CD4-positive, alpha-beta T cell treated with Interleukin-21 for 1 hour (primary cell): ENCODE measurements around the gene ADAM19.
"Not testable (repeated sequence)": the region's sequence is repeated elsewhere in the genome, so short reads cannot be mapped to it uniquely, and the experiment has no call there.

ENCODE experiments used
- DNase-seq: peaks from one replicate; pipeline ENCODE4 v3.0.0-alpha.2; 2020

The ADAM19 gene

DNA sequence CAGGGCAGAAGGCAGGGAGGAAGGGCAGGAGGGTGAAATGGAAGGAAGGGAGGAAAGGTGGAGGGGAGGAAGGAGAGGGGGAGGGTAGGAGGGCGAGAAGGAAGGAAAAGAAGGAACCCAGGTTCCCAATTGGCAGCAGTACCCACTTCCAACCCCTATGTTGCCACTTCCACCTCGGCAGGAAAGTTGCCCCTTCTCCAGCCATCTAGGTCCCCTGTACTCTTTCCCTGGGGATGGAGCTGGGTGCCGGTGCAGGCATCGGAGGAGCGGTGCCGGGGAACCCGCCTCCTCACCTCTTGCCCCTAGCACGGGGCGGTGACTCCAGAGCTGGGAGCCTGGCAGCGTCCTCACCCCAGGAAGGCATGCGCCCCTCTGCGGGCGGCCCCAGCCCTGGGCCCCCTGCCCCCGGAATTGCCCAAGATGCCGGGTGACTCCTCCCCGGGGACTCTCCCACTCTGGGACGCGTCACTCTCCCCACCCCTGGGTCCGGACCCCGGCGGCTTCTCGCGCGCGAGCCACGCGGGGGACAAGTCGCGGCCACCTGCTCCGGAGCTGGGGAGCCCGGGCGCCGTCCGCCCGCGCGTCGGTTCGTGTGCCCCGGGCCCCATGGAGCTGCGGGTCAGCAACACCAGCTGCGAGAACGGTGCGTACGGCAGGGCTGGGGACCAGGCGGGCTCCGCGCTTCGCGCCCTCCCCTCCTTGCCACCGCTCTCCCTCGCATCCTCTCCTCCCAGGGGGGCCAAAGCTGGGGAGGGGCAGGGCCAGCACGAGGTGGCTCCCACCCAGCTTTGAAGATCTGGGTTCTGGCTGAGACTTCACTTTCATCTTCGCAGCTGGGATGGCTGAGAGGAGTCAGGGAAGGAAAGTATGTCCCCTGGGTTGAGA, 115.6 kb downstream of the ADAM19 start, which contains the start of gene NIPAL4:
Gene NIPAL4, plus strand, starts transcription at position 499 of the 885 bp plus-strand sequence. Its CDS starts 108 bp downstream, at position 607.
- peak; percentile 35 for DNase-seq

- DNase-seq: no peak
Measured at GRCh38 chr5:157458835-157459234, 116.7 kb downstream of the ADAM19 start.

DNA sequence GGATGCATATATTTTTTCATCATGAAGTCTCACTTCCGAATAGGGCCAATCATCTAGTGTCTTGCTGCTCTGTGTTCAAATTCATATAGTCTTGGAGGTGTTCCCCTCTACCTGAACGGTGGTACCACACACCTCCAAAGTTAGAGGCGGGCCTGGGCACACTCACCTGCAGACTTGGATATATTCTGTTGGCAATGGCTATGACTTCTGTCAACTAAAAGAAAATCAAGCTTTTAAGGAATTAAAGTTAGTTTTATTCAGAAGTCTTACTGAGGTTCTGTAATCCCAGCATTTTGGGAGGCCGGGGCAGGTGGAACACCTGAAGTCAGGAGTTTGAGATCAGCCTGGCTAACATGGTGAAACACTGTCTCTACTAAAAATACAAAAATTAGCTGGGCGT, 118.2 kb downstream of the ADAM19 start:
- no peak for DNase-seq

DNA sequence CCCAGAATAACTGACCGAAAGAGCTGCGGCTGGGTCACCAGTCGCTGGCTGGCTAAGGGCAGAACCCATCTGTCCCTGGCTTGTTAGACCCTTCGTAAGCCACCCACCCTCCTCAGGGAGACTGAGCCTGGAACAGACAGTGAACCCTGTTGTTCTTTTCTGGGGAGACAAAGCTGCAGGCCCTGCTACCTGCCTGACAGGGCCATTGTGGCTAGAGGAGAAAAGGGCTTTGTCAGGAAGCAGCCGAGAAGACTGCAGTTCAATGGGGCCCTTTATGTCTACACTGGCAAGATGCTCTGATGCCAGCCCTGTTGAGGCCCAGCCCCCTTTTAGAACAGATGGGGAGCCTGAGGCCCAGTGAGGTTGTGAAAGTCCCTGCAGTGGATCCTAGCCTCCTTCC, 119.3 kb downstream of the ADAM19 start:
- no peak for DNase-seq

DNA sequence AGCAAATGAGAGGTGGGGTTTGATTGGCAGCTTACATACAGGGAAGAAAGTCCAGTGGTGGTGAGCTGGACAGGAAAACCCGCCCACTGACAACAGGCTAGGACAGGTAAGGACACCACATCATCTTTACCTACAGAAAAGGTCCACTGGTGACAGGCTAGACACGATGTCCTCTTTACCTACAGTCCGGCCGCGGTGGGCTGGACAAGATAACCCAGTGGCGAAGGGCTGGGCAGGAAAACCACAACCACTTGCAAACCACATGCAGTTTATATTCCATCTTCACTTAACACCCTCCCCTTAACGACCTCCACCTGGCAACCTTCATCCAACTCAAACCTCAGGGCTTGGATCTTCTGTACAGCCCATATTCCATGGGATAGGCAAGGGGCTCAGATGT, 120.5 kb downstream of the ADAM19 start:
- DNase-seq: no peak

- no peak for DNase-seq
Measured at GRCh38 chr5:157454273-157454672, 121.3 kb downstream of the ADAM19 start.

GRCh38 chr5:157451806-157452205, 123.8 kb downstream of the ADAM19 start:
- no peak for DNase-seq

DNA sequence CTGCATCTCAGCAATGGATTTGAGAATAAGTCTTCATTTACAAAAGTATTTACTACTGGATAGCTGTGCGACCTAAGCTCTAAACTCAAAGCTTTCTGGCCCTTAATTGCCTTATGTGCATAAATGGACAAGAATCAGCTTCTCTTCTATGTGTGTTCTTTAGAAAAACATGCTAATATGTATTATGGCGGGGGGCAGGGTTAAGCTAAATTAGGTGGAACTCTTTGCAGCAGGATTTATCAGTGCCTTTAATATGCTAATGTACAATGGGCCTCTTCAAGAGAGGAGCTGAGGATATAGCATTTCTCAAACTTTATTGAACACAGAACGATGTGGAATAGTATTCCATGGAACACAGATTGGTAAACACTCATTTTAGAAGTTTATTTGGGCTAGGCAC, 125.6 kb downstream of the ADAM19 start:
- no peak for DNase-seq

- no peak for DNase-seq
Measured at GRCh38 chr5:157449011-157449723, 126.4 kb downstream of the ADAM19 start.

- DNase-seq: no peak
Measured at GRCh38 chr5:157447201-157447637, 128.4 kb downstream of the ADAM19 start.

DNA sequence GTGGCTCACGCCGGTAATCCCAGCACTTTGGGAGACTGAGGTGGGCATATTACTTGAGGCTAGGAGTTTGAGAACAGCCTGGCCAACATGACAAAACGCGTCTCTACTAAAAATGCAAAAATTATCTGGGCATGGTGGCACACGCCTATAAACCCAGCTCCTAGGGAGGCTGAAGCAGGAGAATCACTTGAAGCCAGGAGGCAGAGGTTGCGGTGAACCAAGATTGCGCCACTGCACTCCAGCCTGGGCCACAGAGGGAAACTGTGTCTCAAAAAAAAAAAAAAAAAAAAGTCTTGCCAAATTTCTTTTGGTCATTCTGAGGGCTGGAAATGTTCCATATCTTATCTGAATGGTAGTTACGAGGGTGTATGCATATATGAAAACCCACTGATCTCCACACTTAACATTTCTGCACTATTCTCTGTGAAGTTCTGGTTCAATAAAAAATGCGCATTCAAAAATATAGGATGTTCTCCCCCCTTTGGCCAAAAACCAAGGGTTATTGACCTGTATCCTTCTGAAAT, 129.1 kb downstream of the ADAM19 start:
- no peak for DNase-seq

GRCh38 chr5:157445745-157446411, 129.7 kb downstream of the ADAM19 start:
- no peak for DNase-seq

GRCh38 chr5:157444224-157444623, 131.4 kb downstream of the ADAM19 start:
- no peak for DNase-seq

GRCh38 chr5:157443041-157443549, 132.5 kb downstream of the ADAM19 start:
- no peak for DNase-seq

- DNase-seq: no peak
Measured at GRCh38 chr5:157434096-157434495, 141.5 kb downstream of the ADAM19 start.

DNA sequence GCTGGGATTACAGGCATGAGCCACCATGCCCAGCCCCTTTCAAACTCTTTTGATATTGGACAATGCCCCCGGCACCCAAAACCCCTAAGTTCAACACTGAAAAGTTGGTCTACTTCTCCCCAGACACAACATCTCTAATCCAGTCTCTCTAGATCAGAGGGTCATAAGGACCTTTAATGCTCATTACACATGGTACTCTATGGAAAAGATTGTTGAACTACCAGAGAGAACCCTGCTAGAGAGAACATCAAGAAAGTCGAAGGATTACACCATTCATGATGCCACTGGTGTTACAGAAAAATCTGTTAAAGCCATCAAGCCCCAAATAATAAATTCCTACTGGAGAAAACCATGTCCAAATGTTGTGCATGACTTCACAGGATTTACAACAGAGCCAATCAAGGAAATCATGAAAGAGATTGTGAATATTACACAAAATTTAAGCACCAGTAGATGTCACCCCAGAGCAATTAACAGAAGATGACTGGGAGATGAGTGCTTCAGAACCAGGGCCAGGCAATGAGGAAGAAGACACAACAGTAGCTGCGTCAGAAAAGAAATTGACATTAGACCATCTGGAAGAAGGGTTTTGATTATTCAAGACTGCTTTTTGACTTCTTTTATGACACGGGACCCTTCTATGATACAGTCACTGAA, 143.9 kb downstream of the ADAM19 start:
- DNase-seq: peak; percentile 71

DNA sequence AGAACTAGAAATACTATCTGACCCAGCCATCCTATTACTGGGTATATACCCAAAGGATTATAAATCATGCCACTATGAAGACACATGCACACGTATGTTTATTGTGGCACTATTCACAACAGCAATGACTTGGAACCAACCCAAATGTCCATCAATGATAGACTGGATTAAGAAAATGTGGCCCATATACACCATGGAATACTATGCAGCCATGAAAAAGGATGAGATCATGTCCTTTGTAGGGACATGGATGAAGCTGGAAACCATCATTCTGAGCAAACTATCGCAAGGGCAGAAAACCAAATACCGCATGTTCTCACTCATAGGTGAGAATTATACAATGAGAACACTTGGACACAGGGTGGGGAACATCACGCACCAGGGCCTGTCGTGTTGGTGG, 145.7 kb downstream of the ADAM19 start:
- DNase-seq: not testable (repeated sequence)
